ENCODE data around the gene SDK2. TPM values are rescaled to one million over a fixed set of nuclear protein-coding genes. Genes with fewer than 3 reads are reported as not detected.

The SDK2 gene
- total and polyA plus RNA-seq, 2 experiments from 2014 or later = 0.74 to 5.1 TPM

DNA sequence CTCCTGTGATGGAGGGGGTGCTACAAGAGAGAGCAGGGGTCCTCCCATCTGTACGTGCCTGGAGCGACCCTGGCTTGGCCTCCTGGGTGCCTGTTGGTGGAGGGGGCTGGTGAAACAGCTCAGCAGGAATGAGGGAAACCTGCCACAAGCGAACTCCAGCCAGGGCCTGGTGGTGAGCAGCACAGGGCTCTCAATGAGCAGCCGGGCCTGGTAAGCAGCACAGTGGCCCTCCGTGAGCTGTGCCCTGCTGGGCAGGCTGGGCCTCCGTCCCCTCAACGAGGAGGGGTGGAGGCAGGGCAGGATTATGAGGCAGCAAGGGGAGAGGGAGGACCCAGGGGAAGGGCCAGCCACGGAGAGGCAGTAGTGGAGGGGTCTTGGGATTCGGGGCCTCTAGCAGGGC, 101.9 kb downstream of the SDK2 start:
- H3K27ac ChIP-seq (ENCODE audit: low read depth) = no peak overlapping the region
- Mint-ChIP-seq H3K4me1 (peaks cover 43% of the 10 kb centered on the region), H3K27ac (peak overlapping the region; percentile 88; the same call in 1 of the 2 replicates), H3K9me3 (no peaks in the 10 kb centered on the region), H3K36me3 (ENCODE audit: low read depth) (no peaks in the 10 kb centered on the region), H3K27me3 (ENCODE audit: insufficient read depth, low read depth, poor library complexity) (peaks cover 7% of the 10 kb centered on the region), H3K4me3 (no peak overlapping the region)
- no peak overlapping the region for H2AFZ ChIP-seq
- H3K4me2 ChIP-seq = no peak overlapping the region
- H3K4me1 ChIP-seq (ENCODE audit: insufficient read depth) = peaks cover 6% of the 10 kb centered on the region; the same call in 1 of the 2 replicates
- no peaks in the 10 kb centered on the region for H4K20me1 ChIP-seq (replicated peaks; ENCODE audit: insufficient read depth)
- peak; percentile 14; the same call in 1 of the 3 replicates for ATAC-seq
- no peaks in the 10 kb centered on the region for H3K36me3 ChIP-seq (ENCODE audit: insufficient read depth)
- DNase-seq (ENCODE audit: low spot score) = no peak
- H3K9me2 ChIP-seq (ENCODE audit: insufficient read depth) = no peaks in the 10 kb centered on the region
- no peak for TF ChIP-seq NANOG (IDR thresholded peaks at IDR 0.05; ENCODE audit: borderline replicate concordance)
- no peak for TF ChIP-seq ZNF114 (CRISPR knock-in tag; IDR thresholded peaks at IDR 0.05)
- TF ChIP-seq, protein P1, sequence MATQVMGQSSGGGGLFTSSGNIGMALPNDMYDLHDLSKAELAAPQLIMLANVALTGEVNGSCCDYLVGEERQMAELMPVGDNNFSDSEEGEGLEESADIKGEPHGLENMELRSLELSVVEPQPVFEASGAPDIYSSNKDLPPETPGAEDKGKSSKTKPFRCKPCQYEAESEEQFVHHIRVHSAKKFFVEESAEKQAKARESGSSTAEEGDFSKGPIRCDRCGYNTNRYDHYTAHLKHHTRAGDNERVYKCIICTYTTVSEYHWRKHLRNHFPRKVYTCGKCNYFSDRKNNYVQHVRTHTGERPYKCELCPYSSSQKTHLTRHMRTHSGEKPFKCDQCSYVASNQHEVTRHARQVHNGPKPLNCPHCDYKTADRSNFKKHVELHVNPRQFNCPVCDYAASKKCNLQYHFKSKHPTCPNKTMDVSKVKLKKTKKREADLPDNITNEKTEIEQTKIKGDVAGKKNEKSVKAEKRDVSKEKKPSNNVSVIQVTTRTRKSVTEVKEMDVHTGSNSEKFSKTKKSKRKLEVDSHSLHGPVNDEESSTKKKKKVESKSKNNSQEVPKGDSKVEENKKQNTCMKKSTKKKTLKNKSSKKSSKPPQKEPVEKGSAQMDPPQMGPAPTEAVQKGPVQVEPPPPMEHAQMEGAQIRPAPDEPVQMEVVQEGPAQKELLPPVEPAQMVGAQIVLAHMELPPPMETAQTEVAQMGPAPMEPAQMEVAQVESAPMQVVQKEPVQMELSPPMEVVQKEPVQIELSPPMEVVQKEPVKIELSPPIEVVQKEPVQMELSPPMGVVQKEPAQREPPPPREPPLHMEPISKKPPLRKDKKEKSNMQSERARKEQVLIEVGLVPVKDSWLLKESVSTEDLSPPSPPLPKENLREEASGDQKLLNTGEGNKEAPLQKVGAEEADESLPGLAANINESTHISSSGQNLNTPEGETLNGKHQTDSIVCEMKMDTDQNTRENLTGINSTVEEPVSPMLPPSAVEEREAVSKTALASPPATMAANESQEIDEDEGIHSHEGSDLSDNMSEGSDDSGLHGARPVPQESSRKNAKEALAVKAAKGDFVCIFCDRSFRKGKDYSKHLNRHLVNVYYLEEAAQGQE (IDR thresholded peaks at IDR 0.05; ENCODE audit: unreplicated experiment) = no peak
- no peak for TF ChIP-seq CTCF (conservative IDR thresholded peaks at IDR 0.05; ENCODE audit: low read depth in 2 of 2)
- H3K27me3 ChIP-seq (ENCODE audit: insufficient read depth) = no peaks in the 10 kb centered on the region
- H3F3A ChIP-seq (replicated peaks; ENCODE audit: low read depth) = no peaks in the 10 kb centered on the region
- H3K79me2 ChIP-seq (replicated peaks; ENCODE audit: insufficient read depth) = no peaks in the 10 kb centered on the region
- H3K4me3 ChIP-seq = no peak overlapping the region

GRCh38 chr17:73541561-73541981, 102.7 kb downstream of the SDK2 start:
- Histone ChIP-seq H3F3A (replicated peaks; ENCODE audit: low read depth) (no peaks in the 10 kb centered on the region), H3K27me3 (ENCODE audit: insufficient read depth) (no peaks in the 10 kb centered on the region), H3K27ac (ENCODE audit: low read depth) (no peak overlapping the region), H3K9me2 (ENCODE audit: insufficient read depth) (no peaks in the 10 kb centered on the region), H3K36me3 (ENCODE audit: insufficient read depth) (no peaks in the 10 kb centered on the region), H3K79me2 (replicated peaks; ENCODE audit: insufficient read depth) (no peaks in the 10 kb centered on the region), H2AFZ (no peak overlapping the region), H3K4me1 (ENCODE audit: insufficient read depth) (no peaks in the 10 kb centered on the region), H4K20me1 (replicated peaks; ENCODE audit: insufficient read depth) (no peaks in the 10 kb centered on the region), H3K4me2 (no peak overlapping the region), H3K4me3 (no peak overlapping the region)
- DNase-seq (ENCODE audit: low spot score) (no peak), ATAC-seq (no peak)
- peaks cover 7% of the 10 kb centered on the region for H3K27me3 Mint-ChIP-seq (ENCODE audit: insufficient read depth, low read depth, poor library complexity)
- H3K9me3 Mint-ChIP-seq = no peaks in the 10 kb centered on the region
- peaks cover 43% of the 10 kb centered on the region for H3K4me1 Mint-ChIP-seq
- H3K4me3 Mint-ChIP-seq = no peak overlapping the region
- no peaks in the 10 kb centered on the region for H3K36me3 Mint-ChIP-seq (ENCODE audit: low read depth)
- H3K27ac Mint-ChIP-seq = no peak overlapping the region; the same call in 1 of the 2 replicates
- TF ChIP-seq EZH2 (IDR thresholded peaks at IDR 0.05; ENCODE audit: low read depth, unreplicated experiment) (no peak), EZH2phosphoT487 (IDR thresholded peaks at IDR 0.05; ENCODE audit: unreplicated experiment) (no peak), POLR2AphosphoS5 (IDR thresholded peaks at IDR 0.05; ENCODE audit: low read depth) (no peak), CREB1 (CRISPR knock-in tag; IDR thresholded peaks at IDR 0.05; ENCODE audit: low read depth) (no peak), CTCF (conservative IDR thresholded peaks at IDR 0.05; ENCODE audit: low read depth in 2 of 2) (no peak), ZNF114 (CRISPR knock-in tag; IDR thresholded peaks at IDR 0.05) (no peak), STAT1 (IDR thresholded peaks at IDR 0.05; ENCODE audit: unreplicated experiment) (no peak), NANOG (IDR thresholded peaks at IDR 0.05; ENCODE audit: borderline replicate concordance) (no peak), JUNB (IDR thresholded peaks at IDR 0.05; ENCODE audit: unreplicated experiment) (no peak), ZNF331 (CRISPR knock-in tag; IDR thresholded peaks at IDR 0.05; ENCODE audit: low read depth) (no peak)
- TF ChIP-seq, protein P2, sequence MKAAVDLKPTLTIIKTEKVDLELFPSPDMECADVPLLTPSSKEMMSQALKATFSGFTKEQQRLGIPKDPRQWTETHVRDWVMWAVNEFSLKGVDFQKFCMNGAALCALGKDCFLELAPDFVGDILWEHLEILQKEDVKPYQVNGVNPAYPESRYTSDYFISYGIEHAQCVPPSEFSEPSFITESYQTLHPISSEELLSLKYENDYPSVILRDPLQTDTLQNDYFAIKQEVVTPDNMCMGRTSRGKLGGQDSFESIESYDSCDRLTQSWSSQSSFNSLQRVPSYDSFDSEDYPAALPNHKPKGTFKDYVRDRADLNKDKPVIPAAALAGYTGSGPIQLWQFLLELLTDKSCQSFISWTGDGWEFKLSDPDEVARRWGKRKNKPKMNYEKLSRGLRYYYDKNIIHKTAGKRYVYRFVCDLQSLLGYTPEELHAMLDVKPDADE (IDR thresholded peaks at IDR 0.05) = no peak
- TF ChIP-seq, protein P1 (IDR thresholded peaks at IDR 0.05; ENCODE audit: unreplicated experiment) = no peak
